Skeletal muscle satellite cell (primary cell): ENCODE results near the gene CSNK1G1. TPM values are rescaled to one million over a fixed set of nuclear protein-coding genes. Genes with fewer than 3 reads are reported as not detected.
A peak's percentile ranks its signal among the peaks of the same experiment; 100 is the strongest.
"Not testable (repeated sequence)": the region's sequence is repeated elsewhere in the genome, so short reads cannot be mapped to it uniquely, and the experiment has no call there.

Source experiments
- H3K27me3 ChIP-seq: 2 replicates; pipeline ENCODE4 v1.7.0; 2013; ENCODE audit warnings: low read length; ENCODE audit not compliant: control insufficient read depth, insufficient read depth
- H3K36me3 ChIP-seq: 2 replicates; pipeline ENCODE4 v1.7.0; 2013; ENCODE audit warnings: mild to moderate bottlenecking, control low read depth, low read length; ENCODE audit not compliant: insufficient read depth
- H3K4me1 ChIP-seq: 2 replicates; pipeline ENCODE4 v1.7.0; 2013; ENCODE audit warnings: low read length; ENCODE audit not compliant: control insufficient read depth, insufficient read depth
- H3K4me2 ChIP-seq: 2 replicates; pipeline ENCODE4 v1.7.0; 2013; ENCODE audit warnings: mild to moderate bottlenecking, low read length
- H3K4me3 ChIP-seq: 2 replicates; pipeline ENCODE4 v1.7.0; 2013; ENCODE audit warnings: low read length
- H3K9ac ChIP-seq: 2 replicates; pipeline ENCODE4 v1.7.0; 2013; ENCODE audit warnings: mild to moderate bottlenecking, low read depth, low read length, moderate library complexity
- H3K9me3 ChIP-seq: replicated peaks from 2 replicates; pipeline ENCODE4 v1.7.0; 2013; ENCODE audit warnings: mild to moderate bottlenecking, control low read depth, low read length
- total RNA-seq: library from RNA; depleted of rRNA; stranded (reverse); fragments of >200 nt; gene quantifications from 2 replicates; pipeline ENCODE4 v1.2.3, GENCODE V29; 2012; rRNA removed

Gene CSNK1G1
- 17.7 and 18.8 TPM in 2 replicates for total RNA-seq

GRCh38 chr15:64355944-64356709, at the start of gene CSNK1G1:
Gene CSNK1G1, minus strand, starts transcription at chr15:64356173. Its CDS starts 55,674 bp downstream, at chr15:64300499.
- H3K4me1 ChIP-seq = peaks cover 17% of the 10 kb centered on the region
- H3K4me3 ChIP-seq = peak within 1 kb of the TSS; percentile 99
- peak within 1 kb of the TSS; percentile 91 for H3K9ac ChIP-seq
- no peaks in the 10 kb centered on the region for H3K9me3 ChIP-seq
- no peaks in the 10 kb centered on the region for H3K27me3 ChIP-seq
- peak within 1 kb of the TSS; percentile 85 for H3K4me2 ChIP-seq
- no peaks in the 10 kb centered on the region for H3K36me3 ChIP-seq

- Histone ChIP-seq H3K9ac (no peak overlapping the region), H3K4me3 (no peak overlapping the region), H3K4me1 (no peaks in the 10 kb centered on the region), H3K9me3 (no peaks in the 10 kb centered on the region), H3K27me3 (no peaks in the 10 kb centered on the region), H3K36me3 (peaks cover 55% of the 10 kb centered on the region), H3K4me2 (no peak overlapping the region)
Measured at GRCh38 chr15:64400583-64400982, 44.6 kb upstream of the CSNK1G1 start.

GRCh38 chr15:64398575-64398974, 42.6 kb upstream of the CSNK1G1 start:
- H3K4me3 ChIP-seq = no peak overlapping the region
- H3K9me3 ChIP-seq = no peaks in the 10 kb centered on the region
- peaks cover 52% of the 10 kb centered on the region for H3K36me3 ChIP-seq
- no peak overlapping the region for H3K9ac ChIP-seq
- no peak overlapping the region for H3K4me2 ChIP-seq
- peaks cover 3% of the 10 kb centered on the region for H3K4me1 ChIP-seq
- H3K27me3 ChIP-seq = no peaks in the 10 kb centered on the region

DNA sequence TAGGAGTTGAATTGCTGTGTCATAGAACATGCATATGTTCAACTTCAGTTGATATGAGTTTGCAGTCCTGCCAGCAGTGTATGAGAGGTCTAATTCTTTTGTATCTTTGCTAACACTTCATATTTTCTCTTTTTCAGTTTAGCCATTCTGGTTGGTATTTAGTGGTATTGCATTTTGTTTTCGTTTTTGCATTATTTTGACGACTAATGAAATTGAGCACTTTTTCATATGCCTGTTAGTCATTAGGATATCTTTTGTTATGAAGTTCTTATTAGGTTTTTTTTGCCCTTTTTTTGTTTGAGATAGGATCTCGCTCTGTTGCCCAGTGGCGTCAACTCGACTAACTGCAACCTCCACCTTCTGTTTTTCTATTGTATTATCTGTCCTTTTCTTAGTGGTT, 40.8 kb upstream of the CSNK1G1 start:
- Histone ChIP-seq H3K36me3 (peaks cover 48% of the 10 kb centered on the region), H3K27me3 (no peaks in the 10 kb centered on the region), H3K4me3 (no peak overlapping the region), H3K9ac (no peak overlapping the region), H3K9me3 (no peaks in the 10 kb centered on the region), H3K4me2 (no peak overlapping the region), H3K4me1 (peaks cover 3% of the 10 kb centered on the region)

GRCh38 chr15:64392471-64392870, 36.5 kb upstream of the CSNK1G1 start:
- peaks cover 22% of the 10 kb centered on the region for H3K36me3 ChIP-seq
- H3K27me3 ChIP-seq, H3K9ac ChIP-seq, H3K9me3 ChIP-seq, H3K4me3 ChIP-seq, H3K4me2 ChIP-seq, H3K4me1 ChIP-seq: not testable (repeated sequence)

DNA sequence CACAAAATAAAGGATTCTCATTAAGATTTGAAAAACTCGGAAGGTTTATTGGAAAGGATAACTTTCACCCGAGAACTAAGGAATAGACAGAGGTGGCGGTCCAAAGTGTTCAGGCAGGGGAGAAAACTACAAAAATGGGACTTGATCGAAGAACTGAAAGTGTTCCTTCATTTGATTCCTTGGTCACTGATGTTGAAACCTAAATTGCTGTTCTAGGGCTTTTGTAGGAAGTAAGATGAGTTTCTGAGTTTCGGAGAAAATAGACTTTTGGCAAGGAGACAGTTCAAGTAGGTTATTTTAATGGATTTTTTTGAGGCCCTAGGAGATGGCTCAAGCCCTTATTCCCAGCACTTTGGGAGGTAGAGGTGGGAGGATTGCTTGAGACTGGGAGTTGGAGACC, 33.1 kb upstream of the CSNK1G1 start:
- Histone ChIP-seq H3K36me3 (no peaks in the 10 kb centered on the region), H3K9me3 (no peaks in the 10 kb centered on the region), H3K9ac (no peak overlapping the region), H3K4me2 (peak overlapping the region; percentile 78), H3K4me3 (peak overlapping the region; percentile 89), H3K27me3 (no peaks in the 10 kb centered on the region), H3K4me1 (peaks cover 3% of the 10 kb centered on the region)

DNA sequence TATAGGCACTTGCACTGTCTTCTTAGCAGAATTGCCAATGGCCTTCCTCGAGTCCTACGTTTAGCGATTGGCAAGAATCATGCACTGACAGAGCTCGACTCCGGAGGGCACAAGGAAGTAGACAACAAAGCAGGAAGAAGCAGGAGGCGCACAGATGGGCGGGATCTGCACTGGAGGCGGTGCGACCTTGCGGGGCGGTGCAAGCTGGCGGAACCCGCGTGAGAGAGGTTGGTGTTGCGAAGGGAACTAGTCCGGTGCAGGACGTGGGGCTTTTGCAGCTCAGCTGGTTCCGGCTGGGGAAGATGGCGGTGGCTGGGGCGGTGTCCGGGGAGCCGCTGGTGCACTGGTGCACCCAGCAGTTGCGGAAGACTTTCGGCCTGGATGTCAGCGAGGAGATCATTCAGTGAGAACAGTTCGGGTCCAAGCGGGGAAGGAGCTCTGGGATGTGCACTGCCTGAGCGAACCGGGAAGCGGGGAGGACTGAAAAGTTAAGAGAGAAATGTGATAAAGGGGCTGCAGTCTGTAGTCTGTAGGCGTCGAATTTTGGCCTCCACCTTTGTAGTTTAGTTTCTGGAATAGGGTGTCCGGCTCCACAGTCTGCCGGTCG, 31.7 kb upstream of the CSNK1G1 start, which contains the start of gene TRIP4:
TSS of gene TRIP4 (plus strand) at position 275 of the 607 bp plus-strand sequence. CDS start at position 303, 28 bp downstream.
- H3K4me3 ChIP-seq = peak within 1 kb of the TSS; percentile 89
- no peaks in the 10 kb centered on the region for H3K9me3 ChIP-seq
- H3K4me1 ChIP-seq = peaks cover 3% of the 10 kb centered on the region
- H3K9ac ChIP-seq = peak within 1 kb of the TSS; percentile 95
- H3K27me3 ChIP-seq = no peaks in the 10 kb centered on the region
- no peaks in the 10 kb centered on the region for H3K36me3 ChIP-seq
- H3K4me2 ChIP-seq = peak within 1 kb of the TSS; percentile 78

DNA sequence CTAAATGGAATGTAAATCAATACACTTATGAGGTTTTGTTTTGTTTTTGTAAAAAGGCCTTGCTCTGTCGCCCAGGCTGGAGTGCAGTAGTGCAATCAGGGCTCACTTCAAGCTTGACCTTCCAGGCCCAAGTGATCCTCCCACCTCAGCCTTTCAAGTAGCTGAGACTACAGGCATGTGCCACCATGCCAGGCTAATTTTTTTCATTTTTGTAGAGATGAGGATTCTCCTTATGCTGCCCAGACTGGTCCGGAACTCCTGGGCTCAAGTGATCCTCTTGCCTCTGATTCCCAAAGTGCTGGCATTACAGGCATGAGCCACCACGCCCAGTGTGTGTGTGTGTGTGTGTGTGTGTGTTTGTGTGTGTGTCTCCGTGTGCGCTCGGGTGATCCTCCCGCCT, 30.3 kb upstream of the CSNK1G1 start:
- H3K4me2 ChIP-seq = no peak overlapping the region
- no peaks in the 10 kb centered on the region for H3K36me3 ChIP-seq
- H3K4me1 ChIP-seq = peaks cover 3% of the 10 kb centered on the region

DNA sequence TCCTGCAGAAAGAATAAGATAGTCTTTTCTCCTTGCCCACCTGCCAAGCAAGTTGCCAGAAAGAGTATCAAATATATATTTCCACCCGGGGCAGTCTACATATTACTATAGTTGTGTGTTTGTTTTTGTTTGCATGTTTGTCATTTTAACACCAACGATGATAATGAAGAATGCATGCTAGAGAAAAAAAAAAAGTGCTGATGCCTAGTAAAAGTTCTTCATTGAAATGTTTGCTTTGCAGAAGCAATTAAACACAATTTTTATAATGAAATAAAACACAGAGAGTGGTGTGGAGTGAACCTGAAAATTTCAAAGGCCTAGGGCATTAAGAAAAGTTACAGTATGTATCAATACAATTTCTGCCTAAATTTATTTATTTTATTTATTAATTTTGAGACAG, 27.8 kb upstream of the CSNK1G1 start:
- no peak overlapping the region for H3K4me2 ChIP-seq
- H3K27me3 ChIP-seq = no peaks in the 10 kb centered on the region
- no peak overlapping the region for H3K4me3 ChIP-seq
- H3K9ac ChIP-seq = no peak overlapping the region
- no peaks in the 10 kb centered on the region for H3K9me3 ChIP-seq
- H3K36me3 ChIP-seq = no peaks in the 10 kb centered on the region
- peaks cover 20% of the 10 kb centered on the region for H3K4me1 ChIP-seq

More for the DNA sequence above, 30.3 kb upstream of the CSNK1G1 start:
- Histone ChIP-seq H3K27me3 (no peaks in the 10 kb centered on the region), H3K9me3 (no peaks in the 10 kb centered on the region), H3K4me3 (no peak overlapping the region), H3K9ac (no peak overlapping the region)

- H3K27me3 ChIP-seq = no peaks in the 10 kb centered on the region
- peak within 1 kb of the TSS; percentile 85 for H3K4me2 ChIP-seq
- peaks cover 24% of the 10 kb centered on the region for H3K4me1 ChIP-seq
- peak within 1 kb of the TSS; percentile 79 for H3K4me3 ChIP-seq
- H3K36me3 ChIP-seq = no peaks in the 10 kb centered on the region
- H3K9ac ChIP-seq = peak within 1 kb of the TSS; percentile 72
- H3K9me3 ChIP-seq = no peaks in the 10 kb centered on the region
Measured at GRCh38 chr15:64381000-64381751, 25.2 kb upstream of the CSNK1G1 start, which contains the start of gene PCLAF. Gene PCLAF, minus strand, starts transcription at chr15:64381441. Its CDS starts 70 bp downstream, at chr15:64381371.

- Histone ChIP-seq H3K4me1 (peaks cover 24% of the 10 kb centered on the region), H3K9ac (peak overlapping the region; percentile 72), H3K4me3 (peak overlapping the region; percentile 79), H3K4me2 (peak overlapping the region; percentile 85)
- H3K9me3 ChIP-seq, H3K27me3 ChIP-seq, H3K36me3 ChIP-seq: not testable (repeated sequence)
Measured at GRCh38 chr15:64380130-64380870, 24.3 kb upstream of the CSNK1G1 start.
